Mononuclear cell (primary cell): ENCODE measurements around the gene SERINC5. TPM values are rescaled to one million over a fixed set of nuclear protein-coding genes. Genes with fewer than 3 reads are reported as not detected.
"Not testable (repeated sequence)": the region's sequence is repeated elsewhere in the genome, so short reads cannot be mapped to it uniquely, and the experiment has no call there.

ENCODE experiments used
- H3K27me3 ChIP-seq: 2 replicates; pipeline ENCODE4 v1.6.0; 2011; ENCODE audit warnings: low read length, control low read depth; ENCODE audit not compliant: insufficient read depth
- H3K4me1 ChIP-seq: 2 replicates; pipeline ENCODE4 v1.5.1; 2011; ENCODE audit warnings: mild to moderate bottlenecking, low read length, control low read depth; ENCODE audit not compliant: insufficient read depth
- H3K4me3 ChIP-seq: 2 replicates; pipeline ENCODE4 v1.5.1; 2011; ENCODE audit warnings: mild to moderate bottlenecking, low read length, moderate library complexity
- H3K9me3 ChIP-seq: 2 replicates; pipeline ENCODE4 v1.5.1; 2011; ENCODE audit warnings: low read depth, mild to moderate bottlenecking, control low read depth, low read length
- total RNA-seq: library from RNA; depleted of rRNA; stranded (reverse); fragments of >200 nt; gene quantifications from one replicate; pipeline ENCODE4 v1.2.3, GENCODE V29; 2012

Gene SERINC5
- total RNA-seq, 1 donor, result 70.2 TPM

DNA sequence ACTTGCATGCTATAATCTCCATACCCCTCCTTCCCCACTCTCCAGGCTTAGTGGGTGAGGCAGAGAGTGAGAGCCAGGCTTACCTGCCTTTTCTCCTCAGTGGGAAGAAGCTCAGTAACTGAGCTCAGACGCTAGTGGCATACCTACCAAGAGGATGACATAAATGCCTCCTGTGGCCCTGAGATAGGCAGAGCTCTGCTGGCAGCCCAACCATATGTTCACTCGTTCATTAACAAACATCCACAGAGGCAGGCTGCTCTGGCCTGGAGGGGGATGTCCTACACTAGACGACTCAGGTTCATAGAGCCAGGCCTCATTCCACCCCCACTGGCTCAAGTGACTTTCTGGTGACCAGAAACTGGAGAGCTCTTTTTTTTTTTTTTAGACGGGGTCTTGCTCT is 139.4 kb downstream of the SERINC5 start:
- H3K4me1 ChIP-seq, result peaks cover 6% of the 10 kb centered on the region
- H3K27me3 ChIP-seq, result no peaks in the 10 kb centered on the region
- no peak overlapping the region for H3K4me3 ChIP-seq
- no peaks in the 10 kb centered on the region for H3K9me3 ChIP-seq

DNA sequence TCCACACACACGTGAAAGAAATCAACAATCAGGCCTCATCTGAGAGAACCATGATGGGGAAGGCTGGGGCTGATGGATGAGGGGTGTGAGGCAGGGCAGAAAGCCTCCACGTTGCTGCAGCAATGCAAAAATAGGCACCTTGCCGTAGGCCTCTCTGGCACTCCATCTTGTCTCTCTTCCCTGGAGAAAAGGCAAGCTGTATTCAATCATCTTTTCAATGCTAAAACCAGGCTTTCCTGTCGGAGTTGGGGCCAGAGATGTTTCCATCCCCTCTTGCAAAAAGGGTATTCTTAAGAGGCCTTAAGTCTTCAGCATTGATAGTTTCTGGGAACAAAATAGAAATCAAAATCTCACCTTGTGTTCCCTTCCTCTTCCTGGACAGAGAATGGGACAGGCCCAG is 139.8 kb downstream of the SERINC5 start:
- no peaks in the 10 kb centered on the region for H3K27me3 ChIP-seq
- peaks cover 6% of the 10 kb centered on the region for H3K4me1 ChIP-seq
- H3K4me3 ChIP-seq, result no peak overlapping the region
- no peaks in the 10 kb centered on the region for H3K9me3 ChIP-seq

DNA sequence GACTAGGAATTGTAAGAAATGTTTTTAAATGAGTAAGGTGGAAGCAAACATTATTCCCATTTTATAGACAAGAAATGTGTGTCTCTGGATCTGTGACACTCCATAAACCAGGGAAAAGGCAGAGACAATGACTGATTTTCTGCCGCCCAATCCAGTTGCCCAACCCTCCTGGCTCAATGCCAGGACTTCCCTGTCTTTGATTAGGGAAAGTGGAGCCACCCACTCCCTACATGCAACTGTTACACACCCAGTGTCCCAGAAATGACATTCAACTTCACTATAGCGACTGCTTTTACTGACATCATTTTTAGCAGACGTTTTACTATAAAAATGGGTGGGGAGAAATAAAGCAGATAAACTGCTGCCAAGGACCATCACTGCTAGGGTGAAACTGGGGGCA is 141.0 kb downstream of the SERINC5 start:
- H3K9me3 ChIP-seq, result no peaks in the 10 kb centered on the region
- H3K4me1 ChIP-seq, result peaks cover 8% of the 10 kb centered on the region
- H3K4me3 ChIP-seq, result no peak overlapping the region
- no peaks in the 10 kb centered on the region for H3K27me3 ChIP-seq

DNA sequence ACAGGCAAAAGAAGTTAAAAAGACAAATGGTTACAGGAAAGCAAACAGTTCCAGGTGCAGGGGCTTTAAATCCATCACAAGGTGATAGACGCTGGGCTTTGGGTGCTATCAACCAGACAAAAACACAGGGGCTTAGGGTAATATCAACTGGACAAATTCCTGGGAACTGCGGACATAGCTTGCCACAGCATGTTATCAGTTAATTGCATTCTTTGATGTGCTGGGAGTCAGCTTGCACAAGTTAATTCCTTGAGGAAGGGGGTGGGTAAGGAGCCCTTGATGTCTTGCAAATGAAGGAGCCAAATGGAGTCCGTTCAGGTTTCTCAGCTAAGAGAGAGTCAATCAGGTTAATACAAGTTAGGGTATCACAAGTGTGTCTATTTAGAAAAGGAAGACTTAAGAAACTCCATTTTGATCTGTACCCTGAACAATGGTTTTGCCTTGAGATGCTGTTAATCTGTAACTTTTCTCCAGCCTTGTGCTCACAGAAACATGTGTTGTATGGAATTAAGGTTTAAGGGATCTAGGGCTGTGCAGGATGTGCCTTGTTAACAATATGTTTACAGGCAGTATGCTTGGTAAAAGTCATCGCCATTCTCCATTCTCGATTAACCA is 144.4 kb downstream of the SERINC5 start:
- not testable (repeated sequence) for H3K4me1 ChIP-seq, H3K9me3 ChIP-seq, H3K27me3 ChIP-seq, H3K4me3 ChIP-seq

DNA sequence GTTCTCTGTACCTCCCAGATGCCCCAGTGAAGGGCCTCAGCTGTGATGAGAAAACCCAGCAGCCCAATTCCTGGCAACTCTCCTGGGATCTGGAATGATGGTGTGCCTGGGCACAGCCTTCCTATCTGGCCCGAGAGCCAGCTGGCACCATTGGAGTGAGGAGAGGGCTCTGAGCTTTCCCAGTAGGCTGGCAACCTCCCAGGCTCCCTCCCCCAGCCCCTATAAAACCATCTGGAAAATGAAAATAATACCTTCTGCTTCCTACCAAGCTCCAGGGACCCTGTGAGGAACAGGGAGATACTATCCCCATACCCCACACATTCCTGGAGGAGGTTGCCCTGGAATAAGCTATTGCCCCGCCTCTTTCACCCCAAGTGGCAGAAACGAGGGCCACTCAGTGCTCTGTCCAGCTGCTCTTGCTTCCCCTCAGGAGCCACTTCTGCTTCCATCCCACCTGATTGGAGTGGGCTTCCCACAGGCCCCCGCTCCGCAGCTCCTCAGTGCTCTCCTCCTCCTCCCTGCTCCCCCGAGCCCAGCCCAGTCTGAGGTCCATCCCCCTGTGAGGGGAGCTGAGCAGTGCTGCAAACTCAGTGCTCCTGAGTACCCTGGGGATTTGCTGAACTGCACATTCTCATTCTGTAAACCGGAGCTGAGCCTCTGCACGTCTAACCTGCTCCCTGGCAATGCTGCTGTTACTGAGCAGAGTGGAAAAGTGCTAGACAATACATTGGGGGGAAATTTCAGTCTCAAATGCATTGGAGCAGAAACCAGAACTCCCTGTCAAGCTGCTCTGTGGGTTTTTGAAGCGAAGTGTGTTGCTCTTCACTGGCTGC is 146.0 kb downstream of the SERINC5 start:
- H3K27me3 ChIP-seq, result no peaks in the 10 kb centered on the region
- H3K4me1 ChIP-seq, result peaks cover 7% of the 10 kb centered on the region
- H3K9me3 ChIP-seq, result no peaks in the 10 kb centered on the region
- H3K4me3 ChIP-seq, result no peak overlapping the region

DNA sequence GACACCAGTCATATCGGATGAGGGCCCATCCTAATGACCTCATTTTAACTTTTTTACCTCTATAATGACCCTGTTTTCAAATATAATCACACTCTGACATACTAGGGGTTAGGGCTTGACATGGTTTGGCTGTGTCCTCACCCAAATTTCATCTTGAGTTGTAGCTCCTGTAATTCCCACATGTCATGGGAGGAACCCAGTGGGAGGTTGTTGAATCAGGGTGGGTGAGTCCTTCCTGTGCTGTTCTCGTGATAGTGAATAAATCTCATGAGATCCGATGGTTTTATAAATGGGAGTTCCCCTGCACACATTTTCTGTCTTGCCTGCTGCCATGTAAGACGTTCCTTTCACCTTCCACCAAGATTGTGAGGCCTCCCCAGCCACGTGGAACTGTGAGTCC is 148.9 kb downstream of the SERINC5 start:
- Histone ChIP-seq H3K4me1 (peaks cover 12% of the 10 kb centered on the region), H3K4me3 (no peak overlapping the region), H3K27me3 (no peaks in the 10 kb centered on the region), H3K9me3 (no peaks in the 10 kb centered on the region)

DNA sequence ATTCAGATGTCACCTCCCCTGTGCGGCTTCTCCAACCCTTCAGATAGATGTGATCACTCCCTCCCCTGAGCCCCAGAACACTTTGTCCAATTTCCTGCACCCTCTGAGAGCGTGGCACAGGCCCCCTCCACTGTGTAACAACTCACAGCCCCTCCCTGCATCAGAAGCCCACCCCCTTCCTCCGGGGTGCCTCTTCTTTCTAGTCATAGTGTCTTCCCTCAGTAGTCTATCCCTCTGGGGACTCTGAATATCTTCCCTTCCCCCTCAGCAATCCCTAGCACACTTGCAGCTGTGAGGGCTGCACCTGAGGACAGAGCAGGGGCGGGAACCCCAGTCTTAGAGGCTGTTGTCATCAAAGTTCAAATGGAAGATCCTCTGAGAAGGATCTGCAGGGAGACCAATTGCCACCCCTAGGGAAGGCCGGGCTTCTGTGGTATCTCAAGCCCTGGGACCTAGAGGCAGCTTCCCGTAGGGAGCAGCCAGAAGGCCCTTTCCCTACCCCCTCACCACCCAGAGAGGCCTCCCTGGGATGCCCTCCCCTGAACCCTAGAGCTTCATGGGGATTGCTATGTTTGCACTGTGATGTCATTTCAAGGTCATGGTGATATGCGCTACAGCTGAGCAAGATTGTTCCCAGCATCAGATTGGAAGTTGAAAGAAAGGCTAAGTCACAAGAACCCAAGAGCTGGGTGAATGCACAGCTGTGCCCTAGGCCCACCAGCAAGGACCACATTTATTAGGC is 150.0 kb downstream of the SERINC5 start:
- H3K9me3 ChIP-seq, result no peaks in the 10 kb centered on the region
- no peaks in the 10 kb centered on the region for H3K27me3 ChIP-seq
- peaks cover 12% of the 10 kb centered on the region for H3K4me1 ChIP-seq
- H3K4me3 ChIP-seq, result no peak overlapping the region

DNA sequence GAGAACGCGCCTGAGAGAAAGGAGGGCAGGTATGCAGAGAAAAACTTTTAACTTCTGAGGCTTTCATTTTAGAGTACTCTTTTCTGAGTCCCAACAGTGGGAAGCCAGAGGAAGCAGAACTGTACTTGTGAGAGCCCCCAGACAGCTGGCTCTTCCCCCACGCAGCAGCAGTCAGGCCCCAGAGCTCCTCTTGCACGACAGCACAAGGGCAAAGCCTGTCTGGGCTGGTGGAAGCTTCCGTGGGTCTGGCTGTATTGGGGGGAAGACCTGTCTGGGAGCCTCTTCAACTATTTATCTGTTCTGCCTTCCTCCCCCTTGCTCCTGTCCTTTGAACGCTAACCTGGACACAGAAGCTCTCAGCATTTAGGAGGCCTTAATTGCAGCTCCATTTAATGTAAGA is 152.5 kb downstream of the SERINC5 start:
- Histone ChIP-seq H3K4me3 (no peak overlapping the region), H3K27me3 (no peaks in the 10 kb centered on the region), H3K4me1 (peaks cover 8% of the 10 kb centered on the region), H3K9me3 (no peaks in the 10 kb centered on the region)

DNA sequence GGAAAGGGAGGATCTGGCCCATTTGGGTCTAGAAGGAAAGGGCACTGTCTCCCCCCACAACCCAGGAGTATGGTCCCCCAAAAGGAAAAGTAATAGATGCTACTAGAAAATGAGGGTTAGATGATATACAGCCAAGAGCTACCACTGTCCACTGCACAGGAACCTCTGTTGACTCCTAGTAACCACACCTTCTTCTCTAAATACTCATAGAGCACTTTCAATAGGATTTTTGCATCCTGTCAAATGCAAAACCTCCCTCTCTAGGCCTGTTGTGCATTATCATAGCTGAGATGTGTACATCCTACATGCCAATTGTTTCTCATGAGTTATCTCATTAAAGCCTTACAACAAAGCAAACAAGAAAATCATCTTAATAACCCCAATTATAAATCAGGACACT is 153.9 kb downstream of the SERINC5 start:
- H3K4me3 ChIP-seq, result no peak overlapping the region

DNA sequence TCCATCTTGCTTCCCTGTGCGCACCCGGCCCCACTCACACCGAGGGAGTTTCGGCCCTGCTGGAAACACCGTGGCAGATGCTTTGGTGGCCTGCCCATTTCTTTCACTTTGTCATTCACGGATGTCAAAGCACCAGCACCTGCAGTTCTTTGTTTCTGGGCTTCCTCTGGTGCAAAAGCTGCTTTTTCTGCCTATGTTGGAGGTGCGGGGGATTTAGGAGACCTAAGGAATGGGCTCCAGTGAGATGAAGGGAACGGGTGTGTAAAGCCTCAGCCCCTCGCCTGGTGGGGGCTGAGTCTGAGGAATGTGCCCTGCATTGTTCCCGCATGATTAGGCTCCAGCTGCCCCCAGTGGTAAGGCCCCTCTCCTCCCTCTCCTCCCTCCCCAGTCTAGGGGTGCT is 158.4 kb downstream of the SERINC5 start:
- H3K9me3 ChIP-seq, result no peaks in the 10 kb centered on the region
- no peak overlapping the region for H3K4me3 ChIP-seq
- H3K4me1 ChIP-seq, result peaks cover 13% of the 10 kb centered on the region
- no peaks in the 10 kb centered on the region for H3K27me3 ChIP-seq

More for the DNA sequence above, 153.9 kb downstream of the SERINC5 start:
- Histone ChIP-seq H3K27me3 (no peaks in the 10 kb centered on the region), H3K9me3 (no peaks in the 10 kb centered on the region), H3K4me1 (peaks cover 8% of the 10 kb centered on the region)

DNA sequence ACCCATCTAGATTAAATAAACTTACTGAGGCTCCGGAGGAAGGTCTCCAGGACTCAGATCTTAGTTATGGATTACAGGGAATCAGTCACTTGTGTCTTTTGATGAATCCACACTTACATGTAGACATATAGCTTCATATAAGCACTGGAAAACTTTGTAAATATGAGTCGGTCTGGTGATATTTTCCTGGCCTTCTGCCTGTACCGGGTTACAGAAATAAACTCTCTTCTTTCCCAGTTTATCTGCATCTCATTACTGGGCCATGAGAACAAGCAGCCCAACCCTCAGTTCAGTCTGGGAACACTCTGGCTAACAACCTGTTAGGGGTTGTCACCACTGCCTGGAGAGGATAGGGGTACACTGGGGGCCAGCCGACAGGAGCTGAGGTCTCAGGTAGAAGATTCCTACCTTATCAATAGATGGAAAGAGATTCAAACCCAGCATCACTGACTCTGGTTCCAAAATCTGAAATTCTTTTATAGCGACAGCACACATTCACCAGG is 161.6 kb downstream of the SERINC5 start:
- Histone ChIP-seq H3K4me3 (no peak overlapping the region), H3K27me3 (no peaks in the 10 kb centered on the region), H3K4me1 (peaks cover 20% of the 10 kb centered on the region), H3K9me3 (no peaks in the 10 kb centered on the region)

DNA sequence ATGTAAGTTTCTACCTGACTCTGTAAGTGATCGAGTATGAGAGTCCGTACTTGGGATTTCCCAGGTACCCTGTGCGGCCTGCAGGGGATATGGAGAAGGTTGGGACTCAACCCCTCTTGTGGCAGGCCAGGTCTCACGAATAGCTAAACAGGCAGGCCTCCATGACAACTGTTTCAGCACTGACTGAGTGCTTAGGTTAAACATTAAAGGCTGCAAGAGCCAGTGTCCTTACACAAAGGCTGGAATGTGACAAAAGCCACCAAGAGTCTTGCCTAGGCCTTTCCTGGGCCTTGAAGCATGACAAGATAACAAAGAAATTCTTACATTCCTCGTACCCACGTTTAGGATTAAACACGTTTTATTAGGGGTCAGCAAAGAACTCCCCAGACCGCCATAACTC is 162.1 kb downstream of the SERINC5 start:
- Histone ChIP-seq H3K4me3 (no peak overlapping the region), H3K4me1 (peaks cover 20% of the 10 kb centered on the region), H3K9me3 (no peaks in the 10 kb centered on the region), H3K27me3 (no peaks in the 10 kb centered on the region)

DNA sequence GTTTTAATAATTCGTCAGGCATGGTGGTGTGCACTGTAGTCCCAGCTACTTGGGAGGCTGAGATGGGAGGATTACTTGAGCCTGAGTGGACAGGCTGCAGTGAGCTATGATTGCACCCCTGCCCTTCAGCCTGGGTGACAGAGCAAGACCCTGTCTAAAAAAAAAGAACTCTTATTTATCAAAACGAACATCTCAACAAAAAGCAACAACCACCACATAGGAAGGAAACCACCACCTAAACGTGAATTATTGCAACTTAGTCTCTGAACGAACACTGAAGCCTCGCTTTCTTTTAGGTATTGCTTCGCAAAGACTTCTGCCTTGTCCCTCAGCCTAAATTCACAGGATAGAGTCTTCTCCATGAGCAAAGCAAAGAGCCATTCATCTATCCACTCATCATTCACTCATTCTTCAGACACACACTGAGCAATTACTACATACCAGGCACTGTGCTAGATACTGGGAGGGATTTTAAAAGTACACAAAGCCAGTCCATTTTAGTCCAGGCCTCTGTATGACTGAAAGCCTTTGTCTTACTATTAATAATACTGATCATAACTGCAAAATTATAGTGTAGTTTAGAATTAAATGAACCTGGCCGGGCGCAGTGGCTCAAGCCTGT is 163.3 kb downstream of the SERINC5 start:
- H3K27me3 ChIP-seq, result no peaks in the 10 kb centered on the region
- H3K4me3 ChIP-seq, result no peak overlapping the region
- H3K4me1 ChIP-seq, result peaks cover 20% of the 10 kb centered on the region
- H3K9me3 ChIP-seq, result no peaks in the 10 kb centered on the region

DNA sequence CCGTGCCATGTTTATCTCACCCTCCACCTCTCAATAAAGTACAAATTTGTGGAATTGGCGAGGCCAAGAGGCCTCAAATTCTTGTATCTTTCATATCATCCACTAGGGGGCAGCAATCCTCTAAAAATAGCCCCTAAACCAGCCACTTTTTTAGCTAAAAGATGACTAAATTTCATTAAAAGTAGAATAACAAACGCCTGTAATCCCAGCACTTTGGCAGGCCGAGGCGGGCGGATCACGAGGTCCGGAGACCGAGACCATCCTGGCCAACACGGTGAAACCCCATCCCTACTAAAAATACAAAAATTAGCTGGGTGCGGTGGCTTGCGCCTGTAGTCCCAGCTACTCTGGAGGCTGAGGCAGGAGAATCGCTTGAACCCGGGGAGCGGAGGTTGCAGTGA is 164.1 kb downstream of the SERINC5 start:
- not testable (repeated sequence) for H3K27me3 ChIP-seq
- peaks cover 20% of the 10 kb centered on the region for H3K4me1 ChIP-seq

DNA sequence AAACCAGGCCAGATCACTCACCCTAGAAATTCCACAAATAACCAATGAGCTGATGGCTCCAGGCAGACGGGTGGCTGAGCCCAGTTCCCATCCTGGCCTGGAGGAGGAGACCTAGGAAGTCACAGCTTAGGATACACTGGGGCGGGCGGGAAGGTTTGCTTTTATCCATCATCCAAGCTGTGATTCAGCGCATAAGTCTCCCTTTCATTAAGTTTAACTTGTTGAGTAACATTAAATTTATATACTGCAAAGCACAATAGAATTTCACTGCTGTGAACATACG is 165.0 kb downstream of the SERINC5 start:
- Histone ChIP-seq H3K4me3 (no peak overlapping the region), H3K9me3 (no peaks in the 10 kb centered on the region), H3K27me3 (no peaks in the 10 kb centered on the region), H3K4me1 (peaks cover 20% of the 10 kb centered on the region)

More for the DNA sequence above, 164.1 kb downstream of the SERINC5 start:
- not testable (repeated sequence) for H3K9me3 ChIP-seq, H3K4me3 ChIP-seq
